NCI-H2107 (cell line): ENCODE results near the gene VSTM5.
"Not testable (repeated sequence)": the region's sequence is repeated elsewhere in the genome, so short reads cannot be mapped to it uniquely, and the experiment has no call there.

Experiments used
- DNase-seq: peaks from one replicate; lab custom pipeline; 2025; lab: John Stamatoyannopoulos, UW

The VSTM5 gene

DNA sequence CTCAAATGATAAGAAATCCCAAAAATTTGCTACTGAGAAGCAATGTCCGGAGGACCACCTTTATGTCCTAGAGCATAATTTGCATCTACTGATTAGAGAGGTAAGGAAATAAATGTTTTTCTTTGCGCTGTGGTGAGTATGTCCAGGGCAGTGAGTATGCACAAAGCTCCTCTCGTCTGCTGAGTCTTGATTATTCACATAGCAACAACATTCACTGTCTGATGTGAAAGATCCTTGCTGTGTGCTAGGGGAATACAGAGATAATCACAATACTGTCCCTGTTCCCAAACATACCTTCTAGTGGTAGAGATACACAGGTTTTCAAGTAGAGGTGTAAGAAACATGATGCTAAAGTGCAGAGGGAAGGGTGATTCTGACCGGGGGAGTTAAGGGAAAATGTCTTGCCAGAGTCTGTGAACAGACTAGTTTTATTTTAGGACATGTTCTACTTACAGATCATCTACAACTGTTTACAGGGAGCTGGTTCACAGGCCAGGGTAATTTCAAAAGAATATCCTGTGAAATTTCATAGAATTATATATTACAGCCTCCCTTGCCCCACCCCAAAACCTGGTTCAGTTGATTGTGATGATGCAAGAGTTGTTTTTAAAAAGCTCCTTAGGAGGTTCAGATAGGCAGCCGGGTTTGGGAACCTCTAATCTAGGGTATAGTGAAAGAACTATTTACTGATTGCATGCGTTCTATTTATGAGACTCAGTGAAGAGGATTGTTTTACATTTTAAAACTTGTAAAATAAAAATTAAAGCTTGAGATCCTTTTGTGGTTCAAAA, 53.8 kb downstream of the VSTM5 start:
- no peak for DNase-seq

DNA sequence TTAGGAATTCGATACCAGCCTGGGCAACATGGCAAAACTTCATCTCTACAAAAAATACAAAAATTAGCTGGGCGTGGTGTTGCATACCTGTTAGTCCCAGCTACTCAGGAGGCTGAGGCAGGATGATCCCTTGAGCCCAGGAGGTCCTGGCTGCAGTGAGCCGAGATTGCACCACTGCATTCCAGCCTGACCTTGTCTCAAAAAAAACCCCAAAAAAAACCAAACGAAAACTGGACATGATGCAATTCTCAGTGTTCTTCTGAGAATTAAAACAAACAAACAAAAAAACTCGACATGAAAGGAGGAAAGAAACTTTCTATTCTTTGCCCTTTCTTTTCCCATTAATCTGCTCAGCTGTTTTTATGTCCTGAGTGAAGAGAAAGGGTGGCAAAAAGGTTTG, 58.9 kb downstream of the VSTM5 start:
- DNase-seq: no peak

DNA sequence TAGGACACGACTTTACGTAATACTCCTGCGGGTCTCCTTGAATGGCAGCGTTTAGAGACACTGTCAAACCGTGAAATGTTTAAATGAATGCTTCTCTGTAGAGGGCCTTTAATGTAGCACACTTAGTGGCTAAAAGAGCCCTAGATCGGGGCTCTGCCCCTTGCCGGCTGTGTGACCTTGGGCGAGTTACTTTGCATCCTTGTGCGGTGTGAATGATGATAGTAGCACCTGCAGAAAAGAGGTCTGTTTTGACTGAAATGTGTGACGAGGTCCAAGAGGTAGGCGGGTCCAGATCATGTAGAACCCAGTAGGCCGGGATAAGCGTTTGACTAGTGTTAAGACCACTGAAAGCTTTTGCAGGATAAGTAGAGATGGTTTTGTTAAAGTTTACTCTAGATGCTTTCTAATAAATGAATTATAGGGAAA, 65.5 kb downstream of the VSTM5 start:
- DNase-seq: no peak

DNA sequence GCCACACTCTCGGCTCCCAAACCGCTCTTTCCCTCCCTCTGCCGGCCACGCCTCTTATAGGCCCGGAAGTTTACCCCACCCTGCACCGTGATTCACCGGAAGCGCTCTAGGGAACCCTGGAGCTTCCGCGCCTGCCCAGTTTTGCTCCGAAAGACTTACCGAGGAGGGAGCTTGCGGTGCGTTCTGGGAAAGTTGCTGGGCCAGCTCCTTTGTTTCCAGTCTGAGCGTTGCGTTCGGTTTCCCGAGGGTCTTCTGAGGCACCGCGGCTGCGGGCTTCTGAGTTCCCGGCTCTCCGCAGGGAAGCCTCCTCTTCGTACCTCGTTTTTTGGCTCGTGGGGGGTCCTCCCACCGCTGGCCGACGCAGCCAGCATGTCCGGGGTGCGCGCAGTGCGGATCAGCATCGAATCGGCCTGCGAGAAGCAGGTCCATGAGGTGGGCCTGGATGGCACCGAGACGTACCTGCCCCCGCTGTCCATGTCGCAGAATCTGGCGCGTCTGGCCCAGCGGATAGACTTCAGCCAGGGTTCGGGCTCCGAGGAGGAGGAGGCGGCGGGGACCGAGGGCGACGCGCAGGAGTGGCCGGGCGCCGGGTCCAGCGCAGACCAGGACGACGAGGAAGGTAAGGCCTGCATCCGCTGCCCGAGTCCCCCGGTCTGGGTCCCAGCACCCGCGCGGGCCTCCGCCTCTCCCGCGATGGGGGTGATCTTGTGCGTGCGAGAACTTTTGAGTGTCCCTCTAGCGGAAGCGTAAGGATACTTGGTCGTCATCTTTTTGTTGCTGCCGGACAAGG, 66.1 kb downstream of the VSTM5 start, which contains the start of gene MED17:
TSS of gene MED17 (plus strand) at position 138 of the 790 bp plus-strand sequence. CDS start at position 370, 232 bp downstream.
- DNase-seq: peak; percentile 86

DNA sequence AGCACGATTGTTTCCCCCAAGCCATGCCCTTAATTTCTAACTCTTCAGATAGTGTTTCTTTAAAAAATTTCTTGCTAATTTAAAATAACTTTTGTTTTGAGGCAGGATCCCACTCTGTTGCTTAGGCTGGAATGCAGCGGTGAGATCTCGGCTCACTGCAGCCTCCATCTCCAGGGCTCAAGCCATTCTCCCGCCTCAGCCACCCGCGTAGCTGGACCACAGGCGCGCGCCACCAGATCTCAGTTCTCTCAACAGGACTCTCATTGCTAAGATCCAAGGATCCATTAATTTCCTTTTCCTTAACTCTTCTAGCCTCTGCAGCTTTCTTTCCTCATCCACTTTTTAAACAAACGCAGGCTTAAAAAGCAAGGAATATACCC, 66.7 kb downstream of the VSTM5 start:
- no peak for DNase-seq

GRCh38 chr11:93783362-93783761, 67.1 kb downstream of the VSTM5 start:
- no peak for DNase-seq

DNA sequence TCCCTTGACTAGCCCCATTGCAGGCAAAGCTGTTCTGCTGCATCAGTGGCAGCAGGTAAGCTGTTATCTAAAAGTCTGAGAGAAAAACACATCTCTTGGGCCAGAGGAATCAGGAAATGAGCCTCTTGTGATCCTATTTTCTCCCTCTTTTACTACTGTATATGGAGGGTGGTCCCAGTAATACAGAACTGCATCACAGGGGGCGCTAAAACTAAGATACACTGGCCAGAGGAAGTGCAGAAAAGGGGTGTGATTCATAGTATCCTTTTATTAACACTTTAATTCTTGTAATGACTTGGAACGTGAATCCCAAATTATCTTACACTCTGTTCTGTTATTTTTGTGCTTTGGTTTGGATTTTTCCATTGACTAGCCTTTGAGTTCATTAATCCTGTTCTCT, 75.1 kb downstream of the VSTM5 start:
- no peak for DNase-seq

- DNase-seq: not testable (repeated sequence)
These were observed 75.9 kb downstream of the VSTM5 start for GRCh38 chr11:93774560-93774959.

DNA sequence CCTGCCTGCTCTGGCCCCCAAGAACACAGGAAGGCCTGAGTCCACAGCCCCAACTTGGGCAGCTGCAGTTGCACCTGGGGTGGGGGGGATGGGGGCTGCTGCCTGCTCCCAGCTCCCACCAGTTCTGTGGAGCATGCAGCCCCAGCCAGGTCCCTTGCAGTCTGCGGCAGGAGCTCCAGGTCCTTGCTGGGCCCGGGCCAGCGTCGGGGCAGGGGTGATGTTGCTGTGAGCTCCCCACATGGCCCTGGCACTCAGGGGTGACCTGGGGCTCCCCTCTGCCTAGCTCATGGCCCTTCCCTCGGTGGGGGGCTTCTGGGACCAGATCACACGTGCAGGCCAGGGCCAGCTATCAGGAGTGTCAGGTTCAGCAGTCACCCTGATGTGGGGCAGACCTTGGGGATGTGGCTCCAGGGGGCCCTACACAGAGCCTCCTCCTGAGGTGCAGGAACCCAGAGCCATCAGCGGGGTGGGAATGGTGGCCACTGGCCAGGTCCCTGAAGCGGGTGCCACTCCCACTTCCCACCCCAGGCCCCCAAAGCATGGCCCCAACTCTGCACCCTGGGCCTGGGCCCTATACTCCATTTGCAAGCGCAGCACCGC, 76.7 kb downstream of the VSTM5 start:
- DNase-seq: no peak

DNA sequence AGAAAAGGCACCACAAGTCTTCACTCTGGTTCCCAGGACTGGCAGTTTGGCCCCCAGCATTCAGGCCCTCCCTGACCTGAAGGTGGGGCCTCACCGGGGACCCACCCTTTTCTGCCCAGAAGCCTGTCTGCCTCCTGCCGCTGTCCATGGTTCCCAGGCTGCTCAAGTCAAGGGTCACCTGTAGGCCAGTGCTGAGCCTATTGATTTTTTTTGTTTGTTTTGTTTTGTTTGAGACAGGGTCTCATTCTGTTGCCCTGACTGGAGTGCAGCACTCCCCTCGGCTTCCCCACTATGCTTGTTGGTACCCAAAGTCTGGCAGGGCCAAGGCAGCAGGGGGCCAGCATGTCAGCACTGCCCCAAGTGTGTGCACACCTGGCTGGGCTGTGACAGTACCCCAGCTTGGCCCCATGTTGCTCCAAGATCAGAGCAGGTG, 77.4 kb downstream of the VSTM5 start:
- DNase-seq: no peak

GRCh38 chr11:93772123-93772522, 78.3 kb downstream of the VSTM5 start:
- no peak for DNase-seq

GRCh38 chr11:93770160-93770559, 80.3 kb downstream of the VSTM5 start:
- DNase-seq: no peak
